AG08395 (cell line): ENCODE data around the gene DGUOK.
"Not testable (repeated sequence)": the region's sequence is repeated elsewhere in the genome, so short reads cannot be mapped to it uniquely, and the experiment has no call there.

ENCODE experiments used
- DNase-seq: peaks from one replicate; pipeline ENCODE4 v3.0.0; 2012; ENCODE audit warnings: mixed read lengths, low spot score

DGUOK gene

DNA sequence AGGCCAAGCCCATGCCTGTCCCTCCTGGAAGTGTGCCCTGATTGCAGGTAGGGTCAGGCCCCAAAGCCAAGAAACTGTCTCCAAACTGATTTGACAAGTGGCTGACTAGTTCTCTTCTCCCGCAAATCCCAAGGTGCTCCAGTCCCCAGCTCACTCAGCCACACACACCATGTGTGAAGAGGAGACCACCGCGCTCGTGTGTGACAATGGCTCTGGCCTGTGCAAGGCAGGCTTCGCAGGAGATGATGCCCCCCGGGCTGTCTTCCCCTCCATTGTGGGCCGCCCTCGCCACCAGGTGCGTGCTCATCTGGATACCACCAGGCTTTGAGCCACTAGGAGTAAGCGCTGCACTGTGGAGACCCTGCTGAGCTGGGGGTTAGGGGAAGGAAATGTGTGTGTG, 25.5 kb upstream of the DGUOK start:
- no peak for DNase-seq

DNA sequence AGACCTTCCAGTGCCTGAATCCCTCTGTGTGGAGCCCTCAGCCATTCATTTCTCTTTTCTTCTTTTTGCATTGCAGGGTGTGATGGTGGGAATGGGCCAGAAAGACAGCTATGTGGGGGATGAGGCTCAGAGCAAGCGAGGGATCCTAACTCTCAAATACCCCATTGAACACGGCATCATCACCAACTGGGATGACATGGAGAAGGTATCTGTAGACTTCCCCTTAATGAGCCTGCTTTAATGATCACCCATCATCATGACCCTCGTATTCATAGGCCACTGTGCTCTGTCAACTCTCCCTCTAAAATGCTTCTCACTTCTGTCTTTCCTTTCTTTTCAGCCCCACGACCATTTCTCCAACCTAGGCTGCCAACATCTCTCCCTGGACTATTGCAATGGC, 24.4 kb upstream of the DGUOK start:
- no peak for DNase-seq

DNA sequence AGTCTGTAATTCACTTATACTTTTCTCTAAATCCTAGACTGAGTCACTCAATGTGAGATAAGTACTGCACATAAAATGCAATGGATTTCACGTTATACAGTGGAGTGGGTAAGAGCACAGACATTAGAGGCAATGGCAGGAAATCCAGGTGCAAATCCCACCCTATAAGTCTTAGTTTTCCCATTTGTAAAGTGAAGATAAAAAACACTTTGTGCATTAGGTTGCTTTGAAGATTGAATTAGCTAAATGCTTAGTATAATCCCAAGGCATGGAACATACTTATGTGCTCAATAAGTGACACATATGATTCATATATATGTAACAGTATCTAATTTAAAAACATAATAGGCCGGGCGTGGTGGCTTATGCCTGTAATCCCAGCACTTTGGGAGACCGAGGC, 23.4 kb upstream of the DGUOK start:
- no peak for DNase-seq

DNA sequence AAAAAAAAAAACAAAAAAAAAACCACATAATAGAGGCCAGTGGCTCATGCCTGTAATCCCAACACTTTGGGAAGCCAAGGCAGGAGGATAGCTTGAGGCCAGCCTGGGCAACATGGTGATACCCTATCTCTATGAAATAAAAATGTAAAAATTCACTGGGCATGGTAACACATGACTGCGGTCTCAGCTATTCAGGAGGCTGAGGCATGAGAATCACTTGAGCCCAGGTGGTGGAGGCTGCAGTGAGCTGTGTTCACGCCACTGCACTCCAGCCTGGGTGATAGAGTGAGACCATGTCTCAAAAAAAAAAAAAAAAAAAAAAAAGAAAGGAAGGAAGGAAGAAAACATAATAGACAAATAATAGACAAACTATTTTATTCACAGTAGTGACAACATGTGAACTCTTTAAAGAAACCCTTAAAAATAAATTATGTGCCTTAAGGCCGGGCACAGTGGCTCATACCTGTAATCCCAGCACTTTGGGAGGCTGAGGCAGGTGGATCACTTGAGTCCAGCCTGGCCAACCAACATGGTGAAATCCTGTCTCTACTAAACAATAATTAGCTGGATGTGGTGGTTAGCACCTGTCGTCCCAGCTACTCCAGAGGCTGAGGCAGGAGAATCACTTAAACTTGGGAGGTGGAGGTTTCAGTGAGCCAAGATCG, 22.6 kb upstream of the DGUOK start:
- not testable (repeated sequence) for DNase-seq

DNA sequence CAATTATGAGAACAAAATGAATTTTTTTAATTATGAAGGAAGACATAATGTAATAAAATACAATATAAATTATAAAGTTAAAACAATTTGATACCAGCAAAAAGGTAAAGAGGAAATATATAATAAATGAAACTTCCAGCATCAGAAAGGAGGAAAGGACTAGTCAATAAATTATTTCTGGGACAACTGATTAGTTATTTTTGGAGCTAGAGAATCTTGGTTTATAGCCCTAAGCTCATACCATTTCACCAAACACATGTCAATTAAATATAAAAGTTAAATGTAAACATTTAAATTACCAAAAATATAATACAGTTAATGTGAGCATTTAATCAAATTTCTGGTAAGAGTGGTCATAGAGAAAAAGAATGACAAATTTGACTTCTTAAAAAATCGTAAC, 21.7 kb upstream of the DGUOK start:
- DNase-seq, result no peak

DNA sequence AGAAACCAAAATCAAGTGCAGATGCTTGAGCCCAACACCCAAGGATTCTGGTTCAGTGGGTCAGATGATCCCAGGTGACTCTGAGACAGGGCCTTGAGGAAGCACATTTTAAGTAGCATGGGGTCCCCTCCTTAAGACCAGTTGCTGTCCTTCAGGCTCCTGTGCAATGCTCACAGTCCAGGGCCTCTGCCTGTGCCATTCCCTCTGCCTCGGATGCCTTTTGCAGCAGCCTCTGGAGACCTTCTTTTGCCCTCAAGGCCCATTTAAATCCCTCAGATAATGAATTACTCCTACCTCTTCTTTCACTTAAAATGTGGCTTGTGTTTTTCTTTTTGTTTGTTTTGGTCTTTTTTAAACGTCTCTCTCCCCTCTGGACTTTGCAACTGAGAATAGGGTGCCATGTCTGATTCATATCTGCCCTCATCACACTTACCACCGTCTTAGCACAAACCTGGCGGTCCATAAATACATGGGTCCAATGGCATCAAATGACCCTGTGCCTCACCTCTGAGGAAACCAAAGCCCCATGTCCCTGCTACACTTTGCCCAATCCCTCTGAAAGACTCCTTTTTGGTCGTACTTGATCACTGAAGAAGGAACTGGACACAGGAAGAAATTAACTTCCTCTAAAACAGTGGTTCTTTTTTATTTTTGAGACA, 19.7 kb upstream of the DGUOK start:
- DNase-seq, result no peak

DNA sequence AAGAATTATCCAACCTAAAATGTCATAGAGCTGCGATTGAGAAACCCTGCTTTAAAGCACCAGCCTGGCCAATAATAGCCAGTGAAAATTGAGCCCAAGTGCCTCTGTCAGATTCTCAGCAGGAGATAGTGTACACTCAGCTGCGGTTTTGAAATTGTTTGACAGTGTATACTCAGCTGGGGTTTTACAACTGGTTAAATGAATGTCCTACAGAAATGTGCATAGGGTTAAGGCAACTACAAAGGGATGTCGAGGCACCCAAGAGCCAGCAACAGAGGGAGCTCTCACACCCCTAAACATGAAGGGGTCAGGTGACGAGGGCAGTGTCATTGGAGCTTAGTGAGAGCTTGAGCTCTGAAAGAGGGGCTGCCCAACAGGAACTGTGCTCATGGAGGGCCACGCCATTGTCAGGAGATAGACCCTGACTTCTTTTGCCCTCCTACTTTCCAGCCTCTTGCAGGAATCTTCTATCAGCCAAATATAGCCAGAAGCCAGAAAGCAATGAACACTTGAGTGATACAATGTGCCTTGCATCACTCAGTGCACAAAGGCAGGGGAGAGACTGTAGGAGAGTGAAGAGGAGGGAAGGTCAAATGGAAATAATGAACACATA, 18.7 kb upstream of the DGUOK start:
- DNase-seq, result no peak

DNA sequence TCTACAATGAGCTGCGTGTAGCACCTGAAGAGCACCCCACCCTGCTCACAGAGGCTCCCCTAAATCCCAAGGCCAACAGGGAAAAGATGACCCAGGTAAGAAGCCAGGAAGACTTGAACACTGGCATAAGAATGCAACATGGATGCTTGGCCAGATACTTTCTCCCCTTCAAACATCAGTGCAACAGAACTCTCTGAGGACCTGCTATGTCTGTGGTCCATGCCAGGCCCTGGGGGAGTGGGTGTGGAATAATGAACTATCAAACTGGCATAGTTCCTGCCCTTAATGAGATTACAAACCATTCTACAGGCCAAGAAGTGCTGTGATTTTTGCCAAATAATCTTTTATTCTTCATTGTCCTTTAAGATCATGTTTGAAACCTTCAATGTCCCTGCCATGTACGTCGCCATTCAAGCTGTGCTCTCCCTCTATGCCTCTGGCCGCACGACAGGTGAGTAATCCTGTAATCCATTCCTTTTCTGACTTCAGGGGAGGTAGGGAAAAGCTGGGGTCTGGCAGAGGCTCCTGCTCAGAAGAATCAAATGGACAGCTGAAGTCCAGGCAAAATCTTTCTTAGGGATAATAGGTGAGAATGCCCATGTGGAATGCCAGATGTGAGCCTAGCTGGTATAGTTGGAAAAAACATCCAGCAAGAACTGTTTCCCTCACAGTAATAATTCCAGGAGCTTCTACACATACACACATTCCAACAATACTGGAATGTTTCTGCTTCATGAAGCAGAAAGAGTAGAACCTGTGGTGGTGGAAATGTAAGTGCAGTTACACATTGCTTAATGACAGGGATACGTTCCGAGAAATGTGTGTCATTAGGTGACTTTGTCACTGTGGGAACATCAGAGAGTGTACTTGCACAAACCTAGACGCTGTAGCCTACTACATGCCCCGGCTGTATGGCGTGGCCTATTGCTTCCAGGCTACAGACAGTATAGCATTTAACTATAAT, 17.7 kb upstream of the DGUOK start:
- DNase-seq, result no peak

DNA sequence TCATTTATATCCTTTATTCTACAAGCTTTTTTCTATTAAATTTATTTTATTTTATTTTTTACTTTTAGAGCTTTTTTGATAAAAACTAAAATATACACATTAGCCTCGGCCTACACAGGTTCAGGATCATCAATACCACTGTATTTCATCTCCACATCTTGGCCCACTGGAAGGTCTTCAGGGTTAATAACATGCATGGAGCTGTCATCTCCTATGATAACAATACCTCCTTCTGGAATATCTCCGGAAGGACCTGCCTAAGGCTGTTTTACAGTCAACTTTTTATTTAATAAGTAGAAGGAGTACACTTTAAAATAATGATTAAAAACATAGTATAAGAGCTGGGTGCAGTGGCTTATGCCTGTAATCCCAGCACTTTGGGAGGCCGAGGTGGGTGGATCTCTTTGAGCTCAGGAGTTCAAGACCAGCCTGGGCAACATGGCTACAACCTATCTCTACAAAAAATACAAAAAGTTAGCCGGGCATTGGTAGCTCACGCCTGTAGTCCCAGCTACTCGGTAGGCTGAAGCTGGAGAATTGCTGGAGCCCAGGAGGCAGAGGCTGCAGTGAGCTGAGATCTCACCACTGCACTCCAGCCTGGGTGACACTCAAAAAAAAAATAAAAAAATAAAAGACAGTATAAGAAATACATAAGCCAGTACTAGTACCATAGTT, 15.7 kb upstream of the DGUOK start:
- no peak for DNase-seq

DNA sequence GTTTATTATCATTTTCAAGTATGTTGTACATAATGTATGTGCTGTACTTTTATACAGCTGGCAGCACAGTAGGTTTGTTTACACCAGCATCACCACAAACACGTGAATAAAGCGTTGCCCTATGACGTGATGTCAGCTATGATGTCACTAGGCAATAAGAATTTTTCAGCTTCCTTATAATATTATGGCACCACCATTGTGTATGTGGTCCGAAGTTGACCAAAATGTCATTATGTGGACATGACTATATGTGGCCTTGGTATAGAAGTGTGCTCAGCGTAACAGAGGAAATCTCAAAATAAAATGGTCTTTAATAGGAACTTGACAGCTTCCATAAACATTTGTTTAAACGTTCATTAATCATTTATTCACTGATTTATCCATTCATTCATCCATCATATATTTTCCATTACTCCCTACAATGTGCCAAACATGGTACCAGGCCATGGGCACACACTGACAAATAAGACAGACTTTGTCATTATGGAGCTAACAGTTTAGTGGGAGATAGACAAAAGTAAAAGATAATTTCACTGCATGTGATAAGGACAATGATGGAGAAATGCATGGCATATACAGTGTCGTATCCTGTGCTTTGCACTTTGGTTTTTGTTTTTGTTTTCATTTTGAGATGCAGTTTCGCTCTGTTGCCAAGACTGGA, 15.0 kb upstream of the DGUOK start:
- no peak for DNase-seq

DNA sequence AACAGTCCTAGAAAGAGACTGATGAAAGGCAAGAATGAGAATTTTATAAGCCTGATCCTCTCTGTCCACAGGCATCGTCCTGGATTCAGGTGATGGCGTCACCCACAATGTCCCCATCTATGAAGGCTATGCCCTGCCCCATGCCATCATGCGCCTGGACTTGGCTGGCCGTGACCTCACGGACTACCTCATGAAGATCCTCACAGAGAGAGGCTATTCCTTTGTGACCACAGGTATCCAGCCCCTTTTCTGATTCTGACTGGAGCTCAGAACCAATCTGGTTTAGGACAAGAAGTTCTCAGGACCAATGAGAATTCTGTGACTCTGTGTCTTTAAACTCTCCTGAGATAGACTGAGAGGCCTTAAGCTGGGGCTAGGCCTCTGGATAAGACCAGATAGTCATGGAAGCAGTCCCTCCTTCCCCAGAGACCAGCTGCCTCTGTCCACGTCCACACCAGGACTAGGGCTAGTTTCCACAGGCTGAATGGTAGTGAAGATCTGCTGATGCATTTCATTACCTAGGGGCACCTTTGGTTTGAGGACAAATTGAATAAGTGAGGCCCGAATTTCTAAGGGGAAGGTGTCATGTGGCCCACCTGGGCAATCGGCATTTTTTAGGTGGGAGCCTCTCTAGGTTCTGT, 13.1 kb upstream of the DGUOK start:
- DNase-seq, result no peak

DNA sequence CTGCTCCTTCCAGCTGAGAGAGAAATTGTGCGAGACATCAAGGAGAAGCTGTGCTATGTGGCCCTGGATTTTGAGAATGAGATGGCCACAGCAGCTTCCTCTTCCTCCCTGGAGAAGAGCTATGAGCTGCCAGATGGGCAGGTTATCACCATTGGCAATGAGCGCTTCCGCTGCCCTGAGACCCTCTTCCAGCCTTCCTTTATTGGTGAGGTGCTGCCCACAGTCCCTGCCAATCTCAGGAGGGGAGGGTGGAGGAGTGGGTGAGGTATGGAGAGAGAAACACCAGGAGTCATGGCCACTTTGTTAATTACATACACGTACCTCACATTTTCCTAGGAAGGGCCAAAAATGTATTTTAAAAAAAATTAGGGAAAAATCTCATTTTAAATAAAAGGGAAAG, 12.0 kb upstream of the DGUOK start:
- DNase-seq, result no peak

DNA sequence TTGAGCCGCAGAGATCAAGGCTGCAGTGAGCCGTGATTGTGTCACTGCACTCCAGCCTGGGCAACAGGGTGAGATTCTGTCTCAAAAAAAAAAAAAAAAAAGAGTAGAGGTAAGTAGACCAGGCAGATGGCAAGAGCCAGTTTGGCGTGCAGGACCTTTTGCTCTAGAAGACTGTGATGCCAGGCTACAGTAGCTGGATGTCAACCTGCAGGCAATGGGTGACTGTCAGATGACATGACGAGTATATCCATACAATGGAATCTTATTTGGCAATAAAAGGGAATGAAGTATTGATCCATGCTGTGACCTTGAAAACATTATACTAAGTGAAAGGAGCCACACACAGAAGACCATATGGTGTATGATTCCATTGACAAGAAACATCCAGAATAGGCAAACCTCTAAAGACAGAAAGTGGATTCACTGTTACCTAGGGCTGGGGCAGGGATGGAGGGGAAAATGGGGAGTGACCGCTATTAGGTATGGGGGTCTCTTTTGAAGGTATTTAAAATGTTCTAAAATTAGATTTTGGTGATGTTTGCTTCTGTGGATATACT, 11.2 kb upstream of the DGUOK start:
- no peak for DNase-seq

DNA sequence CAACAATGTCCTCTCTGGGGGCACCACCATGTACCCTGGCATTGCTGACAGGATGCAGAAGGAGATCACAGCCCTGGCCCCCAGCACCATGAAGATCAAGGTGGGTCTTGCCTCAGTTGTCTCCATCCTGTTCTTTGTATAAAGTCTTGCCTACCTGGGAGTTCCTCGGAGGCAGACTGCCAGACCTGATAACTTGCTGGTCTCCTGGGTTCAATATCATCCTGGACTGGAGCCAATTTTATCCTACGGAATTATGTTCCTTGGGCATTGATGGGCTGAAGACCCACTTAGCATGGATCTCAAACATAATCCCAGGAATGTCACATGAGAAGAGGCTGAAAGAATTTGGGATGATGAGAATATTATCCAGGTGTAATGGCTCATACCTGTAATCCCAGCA, 10.0 kb upstream of the DGUOK start:
- DNase-seq, result no peak

DNA sequence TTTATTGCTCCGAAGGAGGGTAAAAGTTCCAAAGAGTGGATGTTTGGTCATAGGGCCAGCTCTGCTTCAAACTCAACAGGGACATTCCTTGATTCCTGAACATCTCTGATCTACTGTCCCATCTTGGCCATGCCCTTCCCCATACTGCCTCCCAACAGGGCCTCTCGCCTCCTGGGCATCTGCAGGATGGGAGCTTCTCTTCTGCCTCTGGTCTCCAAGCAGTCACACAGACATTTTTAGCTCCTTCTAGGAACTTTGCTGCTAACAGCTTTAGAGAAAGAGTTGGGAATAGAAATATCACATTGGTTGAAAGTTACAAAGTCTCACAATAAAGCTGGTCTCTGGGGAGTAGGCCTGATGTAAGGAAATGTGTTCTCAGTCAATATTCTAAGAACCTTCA, 9.4 kb upstream of the DGUOK start:
- DNase-seq, result no peak

DNA sequence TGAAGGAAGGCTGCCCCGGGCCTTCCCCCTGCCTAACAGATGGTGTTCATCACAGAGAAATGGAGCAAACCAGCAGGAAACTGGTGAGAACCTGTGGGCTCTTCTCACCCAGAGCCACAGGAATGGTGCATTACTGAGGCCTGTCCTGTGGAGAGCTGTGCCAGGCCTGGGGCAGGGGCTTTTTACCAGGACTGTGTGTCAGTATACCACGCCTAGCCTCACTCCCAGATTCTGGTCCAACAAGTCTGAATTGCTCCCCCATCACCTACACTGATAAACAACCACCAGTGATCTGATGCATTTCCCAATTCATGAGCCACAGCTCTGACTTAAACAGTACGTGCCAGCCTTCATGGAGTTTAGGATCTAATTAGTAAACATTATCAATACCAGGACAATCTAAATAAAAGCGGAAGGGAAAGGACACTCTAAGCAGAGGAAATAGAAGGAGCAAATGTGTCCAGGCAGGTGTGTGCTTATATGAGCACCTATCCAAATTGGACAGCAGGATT, 8.9 kb upstream of the DGUOK start:
- no peak for DNase-seq

DNA sequence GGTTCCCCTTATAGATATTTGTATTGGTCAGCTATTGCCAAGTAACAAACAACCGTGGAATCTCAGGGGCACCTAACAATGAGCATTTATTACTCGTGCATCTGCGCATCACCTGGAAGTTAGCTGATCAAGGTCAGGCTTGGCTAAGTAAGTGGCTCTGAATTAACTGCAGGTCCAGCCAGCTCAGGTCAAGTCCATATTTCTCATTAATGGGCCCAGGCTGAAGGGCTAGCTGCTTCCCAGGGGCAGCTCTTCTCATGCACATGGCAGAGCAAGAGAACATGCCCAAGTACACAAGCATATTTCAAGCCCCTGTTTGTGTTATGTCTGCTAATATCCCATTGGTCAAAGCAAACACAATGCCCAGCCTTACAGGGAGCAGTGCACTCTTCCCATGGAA, 7.8 kb upstream of the DGUOK start:
- no peak for DNase-seq

DNA sequence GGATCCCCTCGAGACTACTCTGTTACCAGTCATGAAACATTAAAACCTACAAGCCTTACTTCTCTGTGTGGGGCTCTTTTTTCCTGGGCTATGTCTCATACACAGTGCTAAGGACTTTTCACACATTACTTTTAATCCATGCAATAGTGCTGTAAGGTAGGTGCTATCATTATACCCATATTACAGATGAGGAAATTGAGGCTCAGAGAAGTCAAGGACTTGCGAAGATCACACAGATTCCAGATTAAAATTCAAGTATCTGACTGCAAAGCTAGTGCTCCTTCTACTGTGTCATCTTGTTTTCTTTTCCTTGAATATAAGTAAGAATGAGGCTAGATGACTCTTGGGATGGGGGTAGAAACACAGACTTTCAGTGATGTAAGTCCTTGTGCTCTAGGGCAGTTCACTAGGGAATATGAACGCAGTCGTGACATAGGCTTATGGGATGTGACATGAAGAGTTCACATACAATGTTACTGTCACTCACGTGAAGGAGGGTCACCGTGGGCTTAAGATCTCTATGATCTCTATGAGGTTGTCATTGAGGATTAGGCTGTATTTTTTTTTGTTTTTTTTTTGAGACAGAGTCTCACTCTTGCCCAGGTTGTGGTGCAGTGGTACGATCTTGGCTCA, 7.0 kb upstream of the DGUOK start:
- DNase-seq, result no peak

DNA sequence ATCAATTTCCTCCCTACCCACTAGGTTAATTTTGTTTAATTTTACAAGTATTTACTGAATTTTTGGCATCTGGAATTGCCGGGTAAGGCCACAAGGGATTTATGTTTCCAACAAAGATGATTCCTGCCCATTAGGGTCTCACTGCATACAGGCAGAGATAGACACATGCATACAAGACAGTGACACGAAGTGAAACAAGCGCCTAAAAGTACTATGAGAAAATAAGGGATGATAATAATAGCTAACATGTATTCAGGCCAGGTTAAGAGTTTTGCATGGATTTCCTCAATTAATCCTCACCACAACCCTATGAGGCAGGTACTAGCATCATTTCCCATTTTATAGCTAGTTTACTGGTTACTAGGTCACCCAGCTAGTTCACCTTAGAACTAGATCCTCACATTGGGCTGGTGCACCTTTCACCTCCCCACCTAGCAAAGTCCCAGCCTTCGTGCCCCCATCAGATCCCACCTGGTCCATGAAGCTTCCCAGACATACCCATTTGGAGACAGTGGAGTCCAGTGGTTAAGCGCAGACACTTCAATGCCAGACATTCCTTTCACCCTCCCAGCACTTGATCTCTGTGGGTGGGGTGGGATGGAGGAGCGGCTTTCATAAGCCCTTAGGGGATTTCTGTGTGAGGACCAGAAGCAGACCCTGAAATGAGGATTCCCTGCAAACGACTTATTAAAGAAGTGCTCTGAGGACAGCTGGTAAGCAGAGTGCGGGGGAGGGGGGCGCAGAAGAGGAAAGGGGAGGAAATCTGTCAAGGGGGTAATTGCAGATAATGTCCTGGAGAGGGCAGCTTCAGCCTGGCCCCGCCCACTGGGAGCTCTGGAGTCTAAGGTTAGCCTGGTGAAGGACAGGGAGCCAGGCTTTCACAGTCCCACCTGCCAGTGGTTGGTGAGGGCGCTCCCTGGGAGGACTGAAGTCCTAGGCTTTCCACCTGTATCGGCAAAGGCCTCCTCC, 5.8 kb upstream of the DGUOK start:
- DNase-seq, result no peak
